ENCODE measurements around the gene DRG1. TPM values are rescaled to one million over a fixed set of nuclear protein-coding genes. Genes with fewer than 3 reads are reported as not detected.

Gene DRG1
- total RNA-seq, 1 experiment from 2014 or later, result 84.8 TPM

GRCh38 chr22:31440681-31441080, 41.3 kb downstream of the DRG1 start:
- CTCF ChIA-PET, result interaction anchor here (0.5 to 0.8 kb wide), 2 partner anchors 10 to 487 kb away, joined by 3 to 4 read pairs; no protein-coding TSS in a partner anchor
- Mint-ChIP-seq H3K9me3 (ENCODE audit: unreplicated experiment) (no peaks in the 10 kb centered on the region), H3K36me3 (ENCODE audit: insufficient read depth, unreplicated experiment) (peaks cover 85% of the 10 kb centered on the region), H3K27me3 (ENCODE audit: insufficient read depth, unreplicated experiment) (no peaks in the 10 kb centered on the region), H3K4me3 (ENCODE audit: unreplicated experiment) (no peak overlapping the region), H3K4me1 (ENCODE audit: insufficient read depth, unreplicated experiment) (no peaks in the 10 kb centered on the region), H3K27ac (ENCODE audit: low read depth, unreplicated experiment) (no peak overlapping the region)
- no peak for DNase-seq (ENCODE audit: unreplicated experiment)
- POLR2A ChIA-PET, result interaction anchor here (0.6 to 1.4 kb wide), 2 partner anchors 8 to 144 kb away, joined by 3 read pairs; no protein-coding TSS in a partner anchor
- no TSS peak for BruUV-seq (replicated peaks)
- TF ChIP-seq, protein P1, sequence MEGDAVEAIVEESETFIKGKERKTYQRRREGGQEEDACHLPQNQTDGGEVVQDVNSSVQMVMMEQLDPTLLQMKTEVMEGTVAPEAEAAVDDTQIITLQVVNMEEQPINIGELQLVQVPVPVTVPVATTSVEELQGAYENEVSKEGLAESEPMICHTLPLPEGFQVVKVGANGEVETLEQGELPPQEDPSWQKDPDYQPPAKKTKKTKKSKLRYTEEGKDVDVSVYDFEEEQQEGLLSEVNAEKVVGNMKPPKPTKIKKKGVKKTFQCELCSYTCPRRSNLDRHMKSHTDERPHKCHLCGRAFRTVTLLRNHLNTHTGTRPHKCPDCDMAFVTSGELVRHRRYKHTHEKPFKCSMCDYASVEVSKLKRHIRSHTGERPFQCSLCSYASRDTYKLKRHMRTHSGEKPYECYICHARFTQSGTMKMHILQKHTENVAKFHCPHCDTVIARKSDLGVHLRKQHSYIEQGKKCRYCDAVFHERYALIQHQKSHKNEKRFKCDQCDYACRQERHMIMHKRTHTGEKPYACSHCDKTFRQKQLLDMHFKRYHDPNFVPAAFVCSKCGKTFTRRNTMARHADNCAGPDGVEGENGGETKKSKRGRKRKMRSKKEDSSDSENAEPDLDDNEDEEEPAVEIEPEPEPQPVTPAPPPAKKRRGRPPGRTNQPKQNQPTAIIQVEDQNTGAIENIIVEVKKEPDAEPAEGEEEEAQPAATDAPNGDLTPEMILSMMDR (IDR thresholded peaks at IDR 0.05; ENCODE audit: unreplicated experiment), result no peak
- intact Hi-C loops (cut with micrococcal nuclease), result no loop called here

DNA sequence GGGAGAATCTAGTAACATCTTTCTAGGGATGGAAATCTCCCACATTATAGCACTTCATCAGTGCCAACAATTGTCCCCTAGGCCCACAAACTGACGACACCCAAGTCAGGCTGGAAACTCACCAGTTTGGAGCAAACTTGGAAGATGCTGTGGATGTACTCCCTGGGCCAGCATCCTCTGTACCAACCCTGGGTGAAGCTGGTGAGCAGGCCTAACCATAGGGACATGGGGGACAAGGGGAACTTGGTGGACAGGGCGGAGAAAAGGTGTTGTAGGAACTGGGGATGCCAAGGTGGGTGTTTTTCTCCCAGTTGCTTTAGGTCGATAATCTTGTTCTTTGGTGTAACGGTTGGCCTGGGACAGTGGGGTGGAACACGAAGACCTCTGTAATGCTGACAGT, 42.2 kb downstream of the DRG1 start:
- no peak overlapping the region for H3K27ac Mint-ChIP-seq (ENCODE audit: low read depth, unreplicated experiment)
- no peaks in the 10 kb centered on the region for H3K4me1 Mint-ChIP-seq (ENCODE audit: insufficient read depth, unreplicated experiment)
- BruUV-seq (replicated peaks), result no TSS peak
- no peak for DNase-seq (ENCODE audit: unreplicated experiment)
- no peaks in the 10 kb centered on the region for H3K27me3 Mint-ChIP-seq (ENCODE audit: insufficient read depth, unreplicated experiment)
- H3K4me3 Mint-ChIP-seq (ENCODE audit: unreplicated experiment), result no peak overlapping the region
- intact Hi-C loops (cut with micrococcal nuclease), result no loop called here
- TF ChIP-seq, protein P1 (IDR thresholded peaks at IDR 0.05; ENCODE audit: unreplicated experiment), result no peak
- ChIA-PET CTCF (no interaction called here), POLR2A (no interaction called here)
- no peaks in the 10 kb centered on the region for H3K9me3 Mint-ChIP-seq (ENCODE audit: unreplicated experiment)
- peaks cover 88% of the 10 kb centered on the region for H3K36me3 Mint-ChIP-seq (ENCODE audit: insufficient read depth, unreplicated experiment)

GRCh38 chr22:31442768-31443489, 43.5 kb downstream of the DRG1 start:
- Mint-ChIP-seq H3K36me3 (ENCODE audit: insufficient read depth, unreplicated experiment) (peaks cover 84% of the 10 kb centered on the region), H3K9me3 (ENCODE audit: unreplicated experiment) (no peaks in the 10 kb centered on the region), H3K27ac (ENCODE audit: low read depth, unreplicated experiment) (peak overlapping the region; percentile 25), H3K4me3 (ENCODE audit: unreplicated experiment) (no peak overlapping the region), H3K4me1 (ENCODE audit: insufficient read depth, unreplicated experiment) (no peaks in the 10 kb centered on the region), H3K27me3 (ENCODE audit: insufficient read depth, unreplicated experiment) (no peaks in the 10 kb centered on the region)
- no TSS peak for BruUV-seq (replicated peaks)
- DNase-seq (ENCODE audit: unreplicated experiment), result no peak
- CTCF ChIA-PET, result interaction anchor here (0.5 to 1.1 kb wide), 2 partner anchors 8 to 132 kb away, joined by 3 read pairs; no protein-coding TSS in a partner anchor
- intact Hi-C loops (cut with micrococcal nuclease), result no loop called here
- TF ChIP-seq, protein P1 (IDR thresholded peaks at IDR 0.05; ENCODE audit: unreplicated experiment), result no peak
- POLR2A ChIA-PET, result interaction anchor here (0.7 to 1.0 kb wide), 2 partner anchors 9 to 123 kb away, joined by 3 read pairs; no protein-coding TSS in a partner anchor

- H3K27ac Mint-ChIP-seq (ENCODE audit: low read depth, unreplicated experiment), result no peak overlapping the region
- ChIA-PET POLR2A (interaction anchor here (0.7 kb wide), 1 partner anchor 122 kb away, joined by 3 read pairs; no protein-coding TSS in a partner anchor), CTCF (no interaction called here)
- no peak for DNase-seq (ENCODE audit: unreplicated experiment)
- H3K36me3 Mint-ChIP-seq (ENCODE audit: insufficient read depth, unreplicated experiment), result peaks cover 83% of the 10 kb centered on the region
- H3K27me3 Mint-ChIP-seq (ENCODE audit: insufficient read depth, unreplicated experiment), result no peaks in the 10 kb centered on the region
- BruUV-seq (replicated peaks), result no TSS peak
- H3K4me3 Mint-ChIP-seq (ENCODE audit: unreplicated experiment), result no peak overlapping the region
- TF ChIP-seq, protein P1 (IDR thresholded peaks at IDR 0.05; ENCODE audit: unreplicated experiment), result no peak
- H3K4me1 Mint-ChIP-seq (ENCODE audit: insufficient read depth, unreplicated experiment), result no peaks in the 10 kb centered on the region
- H3K9me3 Mint-ChIP-seq (ENCODE audit: unreplicated experiment), result no peaks in the 10 kb centered on the region
- intact Hi-C loops (cut with micrococcal nuclease), result no loop called here
Observed at GRCh38 chr22:31443516-31443915, 44.1 kb downstream of the DRG1 start.
